GM19099 (cell line): Measurements from ENCODE around the gene HORMAD2.

Experiments
- POLR2A ChIP-seq: IDR thresholded peaks from 3 replicates; pipeline ENCODE4 v1.6.1; 2011; ENCODE audit warnings: low read depth; ENCODE audit not compliant: insufficient read length; ENCODE audit errors: extremely low read depth

Gene HORMAD2

GRCh38 chr22:30167296-30167695 is 87.0 kb downstream of the HORMAD2 start:
- TF ChIP-seq POLR2A = no peak

- no peak for TF ChIP-seq POLR2A
These were observed 87.5 kb downstream of the HORMAD2 start for GRCh38 chr22:30167734-30168133.

- no peak for TF ChIP-seq POLR2A
These were observed 88.7 kb downstream of the HORMAD2 start for GRCh38 chr22:30169002-30169401.

- no peak for TF ChIP-seq POLR2A
These were observed 89.9 kb downstream of the HORMAD2 start for GRCh38 chr22:30170129-30170528.

- no peak for TF ChIP-seq POLR2A
These were observed 90.7 kb downstream of the HORMAD2 start for GRCh38 chr22:30171008-30171407.

- TF ChIP-seq POLR2A = no peak
These were observed 95.5 kb downstream of the HORMAD2 start for GRCh38 chr22:30175690-30176288.

- TF ChIP-seq POLR2A = no peak
These were observed 96.2 kb downstream of the HORMAD2 start for GRCh38 chr22:30176431-30176830.

- TF ChIP-seq POLR2A = no peak
These were observed 98.2 kb downstream of the HORMAD2 start for GRCh38 chr22:30178181-30179126.

GRCh38 chr22:30180616-30181015 is 100.4 kb downstream of the HORMAD2 start:
- TF ChIP-seq POLR2A = no peak

GRCh38 chr22:30181459-30182349 is 101.4 kb downstream of the HORMAD2 start:
- no peak for TF ChIP-seq POLR2A

- no peak for TF ChIP-seq POLR2A
These were observed 102.1 kb downstream of the HORMAD2 start for GRCh38 chr22:30182350-30182745.

GRCh38 chr22:30182815-30183214 is 102.6 kb downstream of the HORMAD2 start:
- TF ChIP-seq POLR2A = no peak

- no peak for TF ChIP-seq POLR2A
These were observed 103.0 kb downstream of the HORMAD2 start for GRCh38 chr22:30183271-30183670.

- no peak for TF ChIP-seq POLR2A
These were observed 103.6 kb downstream of the HORMAD2 start for GRCh38 chr22:30183861-30184278.

- no peak for TF ChIP-seq POLR2A
These were observed 104.9 kb downstream of the HORMAD2 start for GRCh38 chr22:30185129-30185528.

GRCh38 chr22:30185549-30185948 is 105.3 kb downstream of the HORMAD2 start:
- TF ChIP-seq POLR2A = no peak

- TF ChIP-seq POLR2A = no peak
These were observed 105.8 kb downstream of the HORMAD2 start for GRCh38 chr22:30186041-30186440.
